Measurements from ENCODE around the gene CFH.
"Not testable (repeated sequence)": the region's sequence is repeated elsewhere in the genome, so short reads cannot be mapped to it uniquely, and the experiment has no call there.

CFH gene

DNA sequence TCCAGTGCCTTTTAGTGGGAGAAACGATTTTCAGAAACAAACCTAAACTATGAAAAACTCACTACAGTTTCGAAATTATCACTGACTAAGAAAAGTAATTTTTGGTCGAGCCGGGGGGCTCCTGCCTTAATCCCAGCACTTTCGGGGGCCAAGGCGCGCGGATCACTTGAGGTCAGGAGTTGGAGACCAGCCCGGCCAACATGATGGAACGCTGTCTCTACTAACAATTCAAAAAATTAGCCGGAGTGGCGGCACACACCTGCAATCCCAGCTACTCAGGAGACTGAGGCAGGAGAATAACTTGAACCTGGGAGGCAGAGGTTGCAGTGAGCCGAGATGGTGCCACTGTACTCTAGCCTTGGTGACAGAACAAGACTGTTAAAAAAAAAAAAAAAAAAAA, 125.8 kb downstream of the CFH start:
- TF ChIP-seq, protein P1, sequence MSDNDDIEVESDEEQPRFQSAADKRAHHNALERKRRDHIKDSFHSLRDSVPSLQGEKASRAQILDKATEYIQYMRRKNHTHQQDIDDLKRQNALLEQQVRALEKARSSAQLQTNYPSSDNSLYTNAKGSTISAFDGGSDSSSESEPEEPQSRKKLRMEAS (IDR thresholded peaks at IDR 0.05; ENCODE audit: low read depth, low read length): no peak
- TF ChIP-seq POLR2A (IDR thresholded peaks at IDR 0.05; ENCODE audit: extremely low read depth, insufficient read length) (no peak), MYC (IDR thresholded peaks at IDR 0.05; ENCODE audit: low read depth, low read length) (no peak), CTCF (IDR thresholded peaks at IDR 0.05; ENCODE audit: low read depth, low read length) (no peak)
- H3K4me3 ChIP-seq (ENCODE audit: low read depth, low read length): no peak overlapping the region
- DNase-seq (ENCODE audit: low read depth): no peak

DNA sequence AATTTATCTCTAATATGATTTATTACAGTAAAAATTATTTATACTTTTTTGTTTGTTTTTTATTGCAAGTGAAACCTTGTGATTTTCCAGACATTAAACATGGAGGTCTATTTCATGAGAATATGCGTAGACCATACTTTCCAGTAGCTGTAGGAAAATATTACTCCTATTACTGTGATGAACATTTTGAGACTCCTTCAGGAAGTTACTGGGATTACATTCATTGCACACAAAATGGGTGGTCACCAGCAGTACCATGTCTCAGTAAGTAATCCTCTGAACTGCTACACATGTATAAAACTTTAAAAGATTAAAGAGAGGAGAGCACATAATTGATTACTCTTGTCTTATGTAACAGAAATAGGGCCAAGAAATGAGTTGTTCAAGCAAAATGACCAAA, 127.2 kb downstream of the CFH start:
- no peak overlapping the region for H3K4me3 ChIP-seq (ENCODE audit: low read depth, low read length)
- peak; percentile 1 for DNase-seq (ENCODE audit: low read depth)
- TF ChIP-seq POLR2A (IDR thresholded peaks at IDR 0.05; ENCODE audit: extremely low read depth, insufficient read length) (no peak), CTCF (IDR thresholded peaks at IDR 0.05; ENCODE audit: low read depth, low read length) (no peak), MYC (IDR thresholded peaks at IDR 0.05; ENCODE audit: low read depth, low read length) (no peak)
- TF ChIP-seq, protein P1 (IDR thresholded peaks at IDR 0.05; ENCODE audit: low read depth, low read length): no peak

DNA sequence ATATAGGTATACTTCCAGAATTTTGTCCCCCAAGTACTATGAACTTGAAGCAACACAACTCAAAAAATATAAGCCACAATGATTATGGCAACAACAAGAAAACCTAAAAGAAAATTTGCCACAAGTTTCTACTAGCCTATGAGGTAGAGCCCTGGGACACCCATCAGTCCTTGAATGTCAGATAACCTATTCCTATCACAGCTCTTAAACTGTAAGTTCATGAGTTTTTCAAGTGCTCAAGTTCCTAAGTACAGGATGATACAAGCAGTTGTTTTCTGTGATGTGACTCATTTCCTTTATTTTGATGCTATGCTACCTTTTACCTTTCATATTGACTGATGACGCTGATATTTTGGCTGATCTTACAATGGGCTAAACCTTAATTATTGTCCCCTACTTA, 139.4 kb downstream of the CFH start:
- not testable (repeated sequence) for H3K4me3 ChIP-seq (ENCODE audit: low read depth, low read length); DNase-seq (ENCODE audit: low read depth)

- not testable (repeated sequence) for DNase-seq (ENCODE audit: low read depth); H3K4me3 ChIP-seq (ENCODE audit: low read depth, low read length)
Observed at GRCh38 chr1:196794103-196794502, 142.3 kb downstream of the CFH start.
